ENCODE measurements around the gene USP12. TPM values are rescaled to one million over a fixed set of nuclear protein-coding genes. Genes with fewer than 3 reads are reported as not detected.

USP12 gene
- total RNA-seq, 2 experiments from 2014 or later: 35.7 to 40.1 TPM

- H3K27me3 Mint-ChIP-seq: no peaks in the 10 kb centered on the region
- CTCF ChIA-PET: interaction anchor here (0.7 to 1.3 kb wide), 4 partner anchors 17 to 82 kb away, joined by 3 to 6 read pairs (median 3); no protein-coding TSS in a partner anchor
- no peaks in the 10 kb centered on the region for H3K9me3 Mint-ChIP-seq
- DNase-seq (peak; percentile 51), ATAC-seq (peak; percentile 5)
- H3K4me3 Mint-ChIP-seq: peak overlapping the region; percentile 84
- POLR2A ChIA-PET: interaction anchor here (0.7 to 4.5 kb wide), 9 partner anchors 9 to 92 kb away, joined by 3 to 28 read pairs (median 4); no protein-coding TSS in a partner anchor
- TF ChIP-seq CTCF (IDR thresholded peaks at IDR 0.05): no peak
- intact Hi-C loops (cut with micrococcal nuclease): loop anchor here (2.0 kb wide), 1 partner anchor 40 kb away; no protein-coding TSS in a partner anchor
- H3K4me1 Mint-ChIP-seq (ENCODE audit: low read depth): peaks cover 58% of the 10 kb centered on the region
- H3K36me3 Mint-ChIP-seq (ENCODE audit: low read depth): peaks cover 5% of the 10 kb centered on the region
- H3K27ac Mint-ChIP-seq: peak overlapping the region; percentile 94
Measured at GRCh38 chr13:27170516-27171243, 931 bp downstream of the USP12 start.

DNA sequence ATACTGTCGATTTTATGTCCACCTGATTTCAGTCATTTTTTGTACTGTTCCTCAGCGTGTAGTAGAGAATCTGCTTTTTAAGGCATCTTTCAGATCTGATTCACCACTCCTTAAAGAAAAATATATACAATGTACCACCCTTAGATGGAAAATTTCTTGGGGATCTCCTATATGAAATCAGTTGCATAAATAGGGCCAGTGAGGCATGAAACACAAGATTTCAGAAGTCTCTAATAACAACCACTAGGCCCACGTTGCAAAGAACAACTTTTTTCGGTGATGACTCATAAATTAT lies 1.4 kb downstream of the USP12 start:
- no peak for TF ChIP-seq CTCF (IDR thresholded peaks at IDR 0.05)
- Mint-ChIP-seq H3K4me3 (peak overlapping the region; percentile 84), H3K27ac (peak overlapping the region; percentile 94), H3K9me3 (no peaks in the 10 kb centered on the region), H3K36me3 (ENCODE audit: low read depth) (peaks cover 8% of the 10 kb centered on the region), H3K27me3 (no peaks in the 10 kb centered on the region), H3K4me1 (ENCODE audit: low read depth) (peaks cover 60% of the 10 kb centered on the region)
- ATAC-seq: peak; percentile 5
- ChIA-PET CTCF (interaction anchor here (0.7 to 1.3 kb wide), 4 partner anchors 17 to 83 kb away, joined by 3 to 6 read pairs (median 3); no protein-coding TSS in a partner anchor), POLR2A (interaction anchor here (0.7 to 4.5 kb wide), 10 partner anchors 8 to 92 kb away, joined by 3 to 28 read pairs (median 4); no protein-coding TSS in a partner anchor)
- DNase-seq: no peak
- intact Hi-C loops (cut with micrococcal nuclease): loop anchor here (2.0 kb wide), 1 partner anchor 39 kb away; no protein-coding TSS in a partner anchor

DNA sequence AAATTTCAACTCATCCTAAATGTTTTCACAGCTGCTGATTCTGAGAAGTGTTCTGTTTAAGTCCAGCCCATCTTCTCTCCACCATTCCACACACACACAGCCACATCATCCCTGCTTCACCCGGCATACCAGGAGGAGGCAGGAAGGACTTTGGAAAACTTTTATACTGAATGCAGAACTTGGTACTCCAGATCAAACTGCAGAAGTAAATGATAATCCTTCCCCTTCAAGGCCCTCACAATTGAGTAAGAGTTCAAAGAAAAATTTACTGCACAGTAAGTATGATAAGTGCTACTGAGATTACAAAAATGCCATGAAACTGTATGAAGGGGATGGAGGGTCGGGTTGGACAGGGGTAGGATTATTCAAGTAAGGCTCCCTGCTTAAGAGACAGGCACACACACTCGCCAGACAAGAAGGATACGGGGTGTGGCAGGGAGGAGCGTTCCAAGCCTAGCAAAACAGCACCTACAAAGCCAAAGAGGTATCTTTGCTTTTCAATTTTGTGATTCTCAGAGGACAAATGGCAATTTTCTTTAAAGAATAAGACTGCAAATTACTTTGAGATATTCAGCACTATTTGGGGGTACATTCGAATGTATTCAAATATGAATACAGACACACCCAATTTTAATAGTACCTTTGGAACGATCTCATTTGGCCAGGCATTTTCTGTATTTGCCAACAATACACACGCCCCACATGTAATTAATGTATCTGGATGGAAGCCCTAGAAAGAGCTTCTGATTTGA lies 2.5 kb downstream of the USP12 start:
- H3K9me3 Mint-ChIP-seq: no peaks in the 10 kb centered on the region
- peak overlapping the region; percentile 94 for H3K27ac Mint-ChIP-seq
- intact Hi-C loops (cut with micrococcal nuclease): loop anchor here (2.0 kb wide), 1 partner anchor 22 kb away; no protein-coding TSS in a partner anchor
- POLR2A ChIA-PET: interaction anchor here (1.3 to 4.5 kb wide), 3 partner anchors 17 to 38 kb away, joined by 3 to 28 read pairs (median 3); no protein-coding TSS in a partner anchor
- ATAC-seq (no peak), DNase-seq (no peak)
- no peak for TF ChIP-seq CTCF (IDR thresholded peaks at IDR 0.05)
- peak overlapping the region; percentile 84 for H3K4me3 Mint-ChIP-seq
- H3K4me1 Mint-ChIP-seq (ENCODE audit: low read depth): peaks cover 62% of the 10 kb centered on the region
- CTCF ChIA-PET: no interaction called here
- H3K27me3 Mint-ChIP-seq: no peaks in the 10 kb centered on the region
- peaks cover 8% of the 10 kb centered on the region for H3K36me3 Mint-ChIP-seq (ENCODE audit: low read depth)

- DNase-seq (no peak), ATAC-seq (no peak)
- Mint-ChIP-seq H3K9me3 (no peaks in the 10 kb centered on the region), H3K36me3 (ENCODE audit: low read depth) (peaks cover 12% of the 10 kb centered on the region), H3K27ac (peak overlapping the region; percentile 85), H3K4me3 (peak overlapping the region; percentile 84), H3K4me1 (ENCODE audit: low read depth) (peaks cover 64% of the 10 kb centered on the region), H3K27me3 (no peaks in the 10 kb centered on the region)
- POLR2A ChIA-PET: interaction anchor here (1.3 to 4.5 kb wide), 2 partner anchors 11 to 37 kb away, joined by 3 to 28 read pairs; no protein-coding TSS in a partner anchor
- intact Hi-C loops (cut with micrococcal nuclease): loop anchor here (2.0 kb wide), 1 partner anchor 21 kb away; no protein-coding TSS in a partner anchor
- CTCF ChIA-PET: interaction anchor here (1.0 to 1.3 kb wide), 2 partner anchors 35 to 37 kb away, joined by 3 read pairs; no protein-coding TSS in a partner anchor
- TF ChIP-seq CTCF (IDR thresholded peaks at IDR 0.05): no peak
Measured at GRCh38 chr13:27168086-27168485, 3.5 kb downstream of the USP12 start.
